Activated B cell treated with CpG ODN at 0.5 μM for 24 hours (primary cell): ENCODE data around the gene ACKR1. TPM values are rescaled to one million over a fixed set of nuclear protein-coding genes. Genes with fewer than 3 reads are reported as not detected.

Experiments
- ATAC-seq: fragments of 200-7000 bp; cut with Tn5 transposase; one replicate; pipeline ENCODE4 v1.10.0; 2021; ENCODE audit warnings: low read depth, mild to moderate bottlenecking, moderate library complexity
- CTCF ChIA-PET: fragments of 350-600 bp; sonication (Branson Sonifier 250); formaldehyde crosslinking; loops from one replicate; lab custom pipeline; 2021; ENCODE audit warnings: antibody characterized with exemption; lab: Charles Lee
- POLR2A ChIA-PET: fragments of 350-600 bp; sonication (Branson Sonifier 250); formaldehyde crosslinking; loops from one replicate; lab custom pipeline; 2021; ENCODE audit warnings: antibody characterized with exemption; lab: Charles Lee
- DNase-seq: peaks from one replicate; pipeline ENCODE4 v3.0.0; 2022
- H3K27ac Mint-ChIP-seq: one replicate; pipeline ENCODE4 v1.8.0; 2020; ENCODE audit warnings: mixed read lengths
- H3K27me3 Mint-ChIP-seq: one replicate; pipeline ENCODE4 v1.8.0; 2021; ENCODE audit warnings: mixed read lengths
- H3K36me3 Mint-ChIP-seq: one replicate; pipeline ENCODE4 v1.8.0; 2021; ENCODE audit warnings: low read depth, mixed read lengths
- H3K4me1 Mint-ChIP-seq: one replicate; pipeline ENCODE4 v1.8.0; 2021; ENCODE audit warnings: mixed read lengths
- H3K4me3 Mint-ChIP-seq: one replicate; pipeline ENCODE4 v1.8.0; 2020; ENCODE audit warnings: mild to moderate bottlenecking, mixed read lengths
- H3K9me3 Mint-ChIP-seq: one replicate; pipeline ENCODE4 v1.8.0; 2020; ENCODE audit warnings: mixed read lengths
- CTCF ChIP-seq: fragments of 200-600 bp; IDR thresholded peaks from one replicate; pipeline ENCODE4 v1.8.0; 2022; ENCODE audit warnings: antibody characterized with exemption, mild to moderate bottlenecking
- intact Hi-C: fragments of 100-400 bp; cut with micrococcal nuclease; formaldehyde crosslinking; loops from one replicate; pipeline ENCODE4 v1.15.1; 2024
- total RNA-seq: library from RNA; stranded (reverse); gene quantifications from 2 replicates; pipeline ENCODE4 v1.2.3, GENCODE V29; 2022

ACKR1 gene
- total RNA-seq, 1 donor from 2014 or later = 0.18 TPM

GRCh38 chr1:159250638-159251216, 46.1 kb downstream of the ACKR1 start:
- POLR2A ChIA-PET = no interaction called here
- H3K9me3 Mint-ChIP-seq = peaks cover 11% of the 10 kb centered on the region

More at GRCh38 chr1:159250638-159251216, 46.1 kb downstream of the ACKR1 start:
- intact Hi-C loops = no loop called here
- Mint-ChIP-seq H3K4me1 (no peaks in the 10 kb centered on the region), H3K27ac (no peak overlapping the region), H3K27me3 (peaks cover 31% of the 10 kb centered on the region), H3K36me3 (no peaks in the 10 kb centered on the region), H3K4me3 (no peak overlapping the region)
- CTCF ChIA-PET = no interaction called here
- DNase-seq (no peak), ATAC-seq (no peak)
- TF ChIP-seq CTCF = no peak

Other genes starting within 250 kb of the ACKR1 start
- gene IFI16, start 195.0 kb upstream of the ACKR1 start, total RNA-seq = 145 and 160 TPM in 2 replicates
- gene AIM2, start 128.1 kb upstream of the ACKR1 start, total RNA-seq = 46.5 and 53.3 TPM in 2 replicates
- 0.37 and 0.84 TPM in 2 replicates for gene CADM3, start 33.3 kb upstream of the ACKR1 start, total RNA-seq
- gene FCER1A, start 97.5 kb downstream of the ACKR1 start, total RNA-seq = not detected in 2 replicates
- not detected in 2 replicates for gene OR10J4, start 227.3 kb downstream of the ACKR1 start, total RNA-seq
- gene OR10J1, start 234.8 kb downstream of the ACKR1 start, total RNA-seq = not detected in 2 replicates